ENCODE data around the gene LTB4R2. TPM values are rescaled to one million over a fixed set of nuclear protein-coding genes. Genes with fewer than 3 reads are reported as not detected.

LTB4R2 gene
- total RNA-seq, 2 experiments from 2014 or later: 9.6 to 12.0 TPM

DNA sequence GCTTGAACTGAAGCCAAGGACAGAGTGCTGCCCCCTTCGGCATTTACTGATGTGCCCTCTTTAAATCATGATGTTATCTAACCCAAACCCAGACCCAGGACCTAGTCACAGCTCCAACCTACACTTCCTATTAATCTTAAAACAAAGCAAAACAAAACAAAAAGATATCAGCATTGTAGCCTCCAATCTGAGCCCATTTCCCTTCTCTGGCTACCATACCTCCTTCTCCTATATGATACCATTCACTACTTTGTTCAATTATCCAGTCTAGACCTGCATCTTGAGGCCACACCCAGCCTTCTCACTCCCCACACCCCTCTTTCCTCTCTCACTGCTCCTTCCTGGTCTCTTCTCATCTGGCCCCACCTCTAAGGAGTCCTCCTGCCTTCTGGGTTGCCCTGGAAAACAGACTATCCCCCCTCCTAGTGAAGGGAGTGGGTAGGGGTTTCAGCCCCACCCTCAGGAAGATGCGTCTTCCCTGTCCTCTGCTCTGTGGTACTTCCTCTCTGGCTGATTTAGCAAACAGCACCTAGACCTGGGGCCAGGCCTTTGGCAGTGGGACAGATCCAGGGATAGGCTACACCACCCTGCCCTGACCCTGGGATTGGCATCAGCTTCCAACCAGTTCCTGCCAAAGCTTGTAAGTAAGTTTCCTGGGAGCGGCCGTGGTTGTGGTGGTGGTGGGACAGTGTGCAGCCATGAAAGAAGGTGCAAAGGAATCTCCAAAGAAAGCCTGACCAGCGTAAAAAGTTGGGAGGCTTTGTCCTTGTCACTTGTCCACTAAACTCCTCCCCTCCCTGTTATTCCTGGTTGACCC is 4.6 kb downstream of the LTB4R2 start:
- intact Hi-C loops (cut with micrococcal nuclease): no loop called here
- no peaks in the 10 kb centered on the region for H3K9me3 Mint-ChIP-seq
- peaks cover 9% of the 10 kb centered on the region for H3K36me3 Mint-ChIP-seq (ENCODE audit: low read depth)
- DNase-seq (no peak), ATAC-seq (no peak)
- POLR2A ChIA-PET: interaction anchor here (0.7 to 2.2 kb wide), 3 partner anchors 10 to 127 kb away, joined by 3 to 9 read pairs (median 4); partner anchors contain the start of gene TINF2
- peak overlapping the region; percentile 13 for H3K27ac Mint-ChIP-seq
- no peak overlapping the region for H3K4me3 Mint-ChIP-seq
- CTCF ChIA-PET: interaction anchor here (0.8 to 28.2 kb wide), 6 partner anchors 15 to 122 kb away, joined by 3 to 873 read pairs (median 19); partner anchors contain the start of genes ADCY4, DHRS1, GMPR2 and KHNYN
- TF ChIP-seq CTCF (IDR thresholded peaks at IDR 0.05): no peak
- no peaks in the 10 kb centered on the region for H3K27me3 Mint-ChIP-seq
- peaks cover 56% of the 10 kb centered on the region for H3K4me1 Mint-ChIP-seq (ENCODE audit: low read depth)

DNA sequence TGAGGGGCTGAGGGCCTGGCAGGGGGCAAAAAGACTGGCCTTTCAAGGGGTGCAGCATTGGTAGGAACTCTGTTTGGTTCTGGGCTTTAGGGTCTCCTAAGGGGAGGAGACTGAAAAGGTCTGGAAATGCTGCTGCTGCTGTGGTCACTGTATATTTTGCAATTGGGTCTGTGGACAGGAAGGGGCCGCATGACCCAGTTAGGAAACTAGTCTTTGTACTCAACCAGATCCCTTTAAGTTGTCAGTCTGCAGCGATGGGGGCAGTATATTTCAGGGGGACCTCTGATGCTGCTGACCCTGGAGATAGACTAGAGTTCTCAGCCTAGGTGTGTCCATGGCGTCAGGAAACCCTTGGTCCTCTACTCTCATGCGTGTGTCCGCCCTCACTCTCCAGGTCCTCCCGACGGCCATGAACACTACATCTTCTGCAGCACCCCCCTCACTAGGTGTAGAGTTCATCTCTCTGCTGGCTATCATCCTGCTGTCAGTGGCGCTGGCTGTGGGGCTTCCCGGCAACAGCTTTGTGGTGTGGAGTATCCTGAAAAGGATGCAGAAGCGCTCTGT is 5.4 kb downstream of the LTB4R2 start:
- CTCF ChIA-PET: interaction anchor here (1.9 to 10.9 kb wide), 3 partner anchors 7 to 18 kb away, joined by 7 to 138 read pairs (median 88); partner anchors contain the start of genes ADCY4 and CIDEB
- ATAC-seq (no peak), DNase-seq (no peak)
- TF ChIP-seq CTCF (IDR thresholded peaks at IDR 0.05): no peak
- POLR2A ChIA-PET: interaction anchor here (1.9 kb wide), 1 partner anchor 115 kb away, joined by 4 read pairs; the partner anchor contains the start of genes CBLN3 and KHNYN
- H3K27ac Mint-ChIP-seq: no peak overlapping the region
- H3K4me3 Mint-ChIP-seq: no peak overlapping the region
- H3K36me3 Mint-ChIP-seq (ENCODE audit: low read depth): peaks cover 9% of the 10 kb centered on the region
- H3K4me1 Mint-ChIP-seq (ENCODE audit: low read depth): peaks cover 51% of the 10 kb centered on the region
- H3K9me3 Mint-ChIP-seq: no peaks in the 10 kb centered on the region
- intact Hi-C loops (cut with micrococcal nuclease): no loop called here
- no peaks in the 10 kb centered on the region for H3K27me3 Mint-ChIP-seq

- no peaks in the 10 kb centered on the region for H3K9me3 Mint-ChIP-seq
- H3K4me3 Mint-ChIP-seq: no peak overlapping the region
- DNase-seq (no peak), ATAC-seq (no peak)
- H3K4me1 Mint-ChIP-seq (ENCODE audit: low read depth): peaks cover 49% of the 10 kb centered on the region
- POLR2A ChIA-PET: interaction anchor here (0.5 to 1.9 kb wide), 3 partner anchors 9 to 114 kb away, joined by 3 to 4 read pairs (median 4); partner anchors contain the start of genes CBLN3 and KHNYN
- intact Hi-C loops (cut with micrococcal nuclease): no loop called here
- H3K27ac Mint-ChIP-seq: no peak overlapping the region
- peaks cover 9% of the 10 kb centered on the region for H3K36me3 Mint-ChIP-seq (ENCODE audit: low read depth)
- no peak for TF ChIP-seq CTCF (IDR thresholded peaks at IDR 0.05)
- CTCF ChIA-PET: interaction anchor here (1.9 to 10.2 kb wide), 2 partner anchors 8 to 17 kb away, joined by 7 to 88 read pairs; partner anchors contain the start of genes ADCY4 and CIDEB
- no peaks in the 10 kb centered on the region for H3K27me3 Mint-ChIP-seq
Observed at GRCh38 chr14:24315807-24316596, 6.1 kb downstream of the LTB4R2 start.

- Mint-ChIP-seq H3K27ac (no peak overlapping the region), H3K9me3 (no peaks in the 10 kb centered on the region), H3K36me3 (ENCODE audit: low read depth) (peaks cover 9% of the 10 kb centered on the region), H3K4me3 (no peak overlapping the region), H3K27me3 (no peaks in the 10 kb centered on the region), H3K4me1 (ENCODE audit: low read depth) (peaks cover 47% of the 10 kb centered on the region)
- no peak for TF ChIP-seq CTCF (IDR thresholded peaks at IDR 0.05)
- intact Hi-C loops (cut with micrococcal nuclease): no loop called here
- DNase-seq (no peak), ATAC-seq (no peak)
- ChIA-PET POLR2A (interaction anchor here (0.5 to 1.9 kb wide), 5 partner anchors 8 to 149 kb away, joined by 3 to 4 read pairs (median 4); partner anchors contain the start of genes CBLN3 and KHNYN), CTCF (interaction anchor here (1.9 to 10.2 kb wide), 2 partner anchors 9 to 17 kb away, joined by 7 to 88 read pairs; partner anchors contain the start of genes ADCY4 and CIDEB)
Observed at GRCh38 chr14:24316597-24316950, 6.6 kb downstream of the LTB4R2 start.

Data from activated CD8-positive, alpha-beta T cell treated with anti-CD3 and anti-CD28 coated beads for 36 hours (primary cell).